Epithelial cell of esophagus (primary cell): Measurements from ENCODE around the gene TSPAN33.
A peak's percentile ranks its signal among the peaks of the same experiment; 100 is the strongest.

ENCODE experiments used
- DNase-seq: peaks from one replicate; pipeline ENCODE4 v3.0.0; 2010; ENCODE audit warnings: low read depth
- H3K4me3 ChIP-seq: 2 replicates; pipeline ENCODE4 v1.5.1; 2011; ENCODE audit warnings: mild to moderate bottlenecking, low read length, control low read depth
- CTCF ChIP-seq: IDR thresholded peaks from 2 replicates; pipeline ENCODE4 v1.5.1; 2011; ENCODE audit warnings: low read depth, mild to moderate bottlenecking, low read length, control low read depth, inconsistent platforms; ENCODE audit not compliant: insufficient read depth; ENCODE audit errors: missing control alignments

The TSPAN33 gene

GRCh38 chr7:129144095-129144833 is at the start of gene TSPAN33:
Gene TSPAN33, plus strand, starts transcription at chr7:129144707. Its CDS starts 274 bp downstream, at chr7:129144981.
- peak; percentile 81 for DNase-seq
- H3K4me3 ChIP-seq = peak within 1 kb of the TSS; percentile 60
- TF ChIP-seq CTCF = no peak

GRCh38 chr7:129095258-129095657 is 49.2 kb upstream of the TSPAN33 start:
- DNase-seq = no peak
- TF ChIP-seq CTCF = no peak
- no peak overlapping the region for H3K4me3 ChIP-seq

GRCh38 chr7:129098409-129099084 is 46.0 kb upstream of the TSPAN33 start:
- no peak overlapping the region for H3K4me3 ChIP-seq
- no peak for DNase-seq
- TF ChIP-seq CTCF = no peak

GRCh38 chr7:129100827-129101166 is 43.7 kb upstream of the TSPAN33 start:
- H3K4me3 ChIP-seq = no peak overlapping the region
- no peak for DNase-seq
- TF ChIP-seq CTCF = no peak

DNA sequence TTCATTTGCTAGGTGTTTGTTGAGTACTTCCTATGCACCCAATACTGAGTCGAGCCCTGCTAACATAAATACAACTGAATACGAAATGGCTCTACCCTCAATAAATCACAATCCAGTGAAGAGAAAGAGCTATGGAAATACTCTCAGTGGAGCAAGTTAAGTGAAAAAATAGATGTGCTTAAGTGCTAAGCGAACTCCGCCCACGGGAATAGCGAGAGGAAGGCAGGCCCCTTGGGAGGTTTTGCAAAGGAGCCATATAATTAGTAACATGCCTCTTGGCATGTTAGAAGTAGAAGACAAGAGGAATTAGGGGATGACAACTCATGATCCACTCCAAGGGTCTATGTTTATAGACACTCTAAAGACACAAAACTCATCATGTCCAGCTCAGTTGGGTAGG is 42.8 kb upstream of the TSPAN33 start:
- no peak overlapping the region for H3K4me3 ChIP-seq
- no peak for DNase-seq
- no peak for TF ChIP-seq CTCF

DNA sequence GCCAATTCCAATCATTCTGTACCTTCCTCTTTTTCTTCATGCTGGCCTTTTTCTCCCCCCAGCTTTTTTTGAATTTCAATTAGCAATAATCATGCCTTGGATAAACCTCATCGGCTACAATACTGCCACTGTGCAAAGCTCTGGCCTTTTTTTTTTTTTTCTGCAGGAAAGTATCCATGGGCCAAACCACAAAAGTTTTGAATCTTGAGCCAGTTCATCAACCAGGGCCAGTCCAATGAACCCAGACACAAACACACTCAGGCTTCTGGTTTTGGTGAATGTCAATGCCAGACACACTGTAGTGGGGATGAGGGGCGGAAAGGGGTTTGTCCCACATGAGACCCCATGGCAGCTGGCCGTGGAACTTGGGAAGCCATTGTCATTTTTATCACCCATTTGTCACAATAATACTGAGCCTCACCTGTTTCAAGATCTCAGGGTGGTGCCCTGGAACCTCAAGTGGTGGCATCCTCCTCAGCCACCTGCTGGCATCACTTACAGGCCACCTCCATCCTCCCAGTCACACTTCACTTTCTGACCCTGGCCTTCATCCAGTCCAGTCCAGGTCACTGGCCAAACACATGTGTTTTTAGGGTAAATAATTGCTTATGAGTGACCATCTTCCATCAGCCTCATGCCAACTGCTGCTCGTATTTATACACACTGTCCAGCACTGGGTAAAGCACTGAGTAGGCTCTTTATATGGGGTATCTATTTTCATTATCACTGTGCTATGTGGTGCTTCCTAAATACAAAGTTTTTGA is 40.8 kb upstream of the TSPAN33 start:
- no peak for DNase-seq
- no peak for TF ChIP-seq CTCF
- H3K4me3 ChIP-seq = no peak overlapping the region
